GM23248 (cell line): Measurements from ENCODE around the gene PCDH1.

Experiments
- EZH2 ChIP-seq: fragments of 200-600 bp; sonication (generic); IDR thresholded peaks from 2 replicates; pipeline ENCODE4 v1.6.1; 2018; ENCODE audit warnings: antibody characterized with exemption, mild to moderate bottlenecking; ENCODE audit not compliant: insufficient read depth, poor library complexity, severe bottlenecking
- EZH2phosphoT487 ChIP-seq: fragments of 200-600 bp; sonication (generic); IDR thresholded peaks from 2 replicates; pipeline ENCODE4 v1.6.1; 2018; ENCODE audit warnings: antibody characterized with exemption, moderate library complexity, mild to moderate bottlenecking, low read depth; ENCODE audit not compliant: insufficient read depth

- TF ChIP-seq EZH2phosphoT487 (no peak), EZH2 (no peak)
These were observed 38.3 kb upstream of the PCDH1 start for GRCh38 chr5:141916522-141916921.
